Muscle layer of duodenum (tissue), 2 donors: ENCODE measurements around the gene RNF115.
"Not testable (repeated sequence)": the region's sequence is repeated elsewhere in the genome, so short reads cannot be mapped to it uniquely, and the experiment has no call there.

Experiments
- H3K27ac ChIP-seq: one replicate; pipeline ENCODE4 v1.7.0; 2013; ENCODE audit warnings: mild to moderate bottlenecking, low read length
- H3K27me3 ChIP-seq: one replicate; pipeline ENCODE4 v1.7.0; 2013; ENCODE audit warnings: low read depth, mild to moderate bottlenecking, control low read depth, low read length
- H3K36me3 ChIP-seq, 2 donors: one replicate each; pipeline ENCODE4 v1.7.0; 2013; ENCODE audit warnings: low read length in 2 of 2, control low read depth in 1 of 2, mild to moderate bottlenecking in 1 of 2; ENCODE audit not compliant: insufficient read depth in 2 of 2, control insufficient read depth in 1 of 2
- H3K4me1 ChIP-seq, 2 donors: one replicate each; pipeline ENCODE4 v1.7.0; 2013; ENCODE audit warnings: low read length in 2 of 2, mild to moderate bottlenecking in 2 of 2, control low read depth in 1 of 2, moderate library complexity in 1 of 2; ENCODE audit not compliant: insufficient read depth in 2 of 2, control insufficient read depth in 1 of 2
- H3K4me3 ChIP-seq, 2 donors: one replicate each; pipeline ENCODE4 v1.7.0; 2013; ENCODE audit warnings: low read length in 2 of 2, low read depth in 1 of 2, mild to moderate bottlenecking in 1 of 2
- H3K9me3 ChIP-seq, 2 donors: one replicate each; pipeline ENCODE4 v1.7.0; 2013; ENCODE audit warnings: low read length in 2 of 2, control low read depth in 1 of 2, mild to moderate bottlenecking in 1 of 2; ENCODE audit not compliant: control insufficient read depth in 1 of 2
- donor health status: healthy.

RNF115 gene

DNA sequence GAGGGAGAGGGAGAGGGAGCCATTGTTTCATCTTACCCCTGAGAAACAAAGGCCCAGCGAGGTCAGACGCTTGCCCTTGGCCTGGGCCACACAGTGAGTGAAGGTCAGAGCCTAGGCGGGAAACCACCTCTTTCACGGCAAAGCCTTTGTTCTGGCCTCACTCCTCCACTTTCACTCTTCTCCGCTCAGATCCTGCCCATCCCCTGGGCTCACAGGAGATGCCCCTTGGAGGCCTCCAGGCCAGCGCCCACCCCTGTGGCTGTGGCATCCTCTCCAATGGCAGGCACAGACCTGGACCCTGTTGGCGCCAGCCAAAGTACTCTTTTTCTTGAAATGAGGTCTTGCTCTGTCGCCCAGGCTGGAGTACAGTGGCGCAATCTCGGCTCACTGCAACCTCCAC lies 55.9 kb downstream of the RNF115 start:
- H3K27ac ChIP-seq, H3K9me3 ChIP-seq, H3K27me3 ChIP-seq, H3K4me3 ChIP-seq, H3K4me1 ChIP-seq: not testable (repeated sequence)
- peaks cover 0 to 27% of the 10 kb centered on the region in 2 donors for H3K36me3 ChIP-seq

DNA sequence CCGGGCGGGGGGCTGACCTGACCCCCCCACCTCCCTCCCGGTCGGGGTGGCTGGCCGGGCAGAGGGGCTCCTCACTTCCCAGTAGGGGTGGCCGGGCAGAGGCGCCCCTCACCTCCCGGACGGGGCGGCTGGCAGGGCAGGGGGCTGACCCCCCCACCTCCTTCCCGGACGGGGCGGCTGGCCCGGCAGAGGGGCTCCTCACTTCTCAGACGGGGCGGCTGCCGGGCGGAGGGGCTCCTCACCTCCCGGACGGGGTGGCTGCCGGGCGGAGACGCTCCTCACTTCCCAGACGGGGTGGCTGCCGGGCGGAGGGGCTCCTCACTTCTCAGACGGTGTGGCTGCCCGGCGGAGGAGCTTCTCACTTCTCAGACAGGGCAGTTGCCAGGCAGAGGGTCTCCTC lies 57.0 kb downstream of the RNF115 start:
- H3K27ac ChIP-seq, H3K4me1 ChIP-seq, H3K27me3 ChIP-seq, H3K9me3 ChIP-seq, H3K4me3 ChIP-seq: not testable (repeated sequence)
- peaks cover 0 to 27% of the 10 kb centered on the region in 2 donors for H3K36me3 ChIP-seq

DNA sequence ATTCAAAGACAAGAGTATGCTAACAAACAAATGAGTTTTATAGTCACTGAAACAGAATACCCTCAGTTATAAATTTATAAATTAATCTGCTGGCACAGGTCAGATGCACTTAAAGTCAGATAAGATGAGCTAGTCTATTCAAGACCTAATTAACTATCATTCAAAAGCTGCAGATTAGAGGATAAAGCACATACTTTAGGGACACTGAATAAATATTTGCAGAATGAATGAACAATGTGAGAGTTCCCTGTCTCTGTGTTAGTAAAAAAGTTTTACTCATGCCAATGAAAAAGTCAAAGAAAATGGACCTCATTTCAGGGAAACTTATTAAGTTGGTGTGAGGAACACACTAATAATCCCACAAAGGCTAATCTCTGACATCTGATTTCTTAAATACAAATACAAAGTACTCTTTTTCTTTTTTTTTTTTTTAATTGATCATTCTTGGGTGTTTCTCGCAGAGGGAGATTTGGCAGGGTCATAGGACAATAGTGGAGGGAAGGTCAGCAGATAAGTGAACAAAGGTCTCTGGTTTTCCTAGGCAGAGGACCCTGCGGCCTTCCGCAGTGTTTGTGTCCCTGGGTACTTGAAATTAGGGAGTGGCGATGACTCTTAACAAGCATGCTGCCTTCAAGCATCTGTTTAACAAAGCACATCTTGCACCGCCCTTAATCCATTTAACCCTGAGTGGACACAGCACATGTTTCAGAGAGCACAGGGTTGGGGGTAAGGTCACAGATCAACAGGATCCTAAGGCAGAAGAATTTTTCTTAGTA lies 58.1 kb downstream of the RNF115 start:
- H3K4me1 ChIP-seq, H3K4me3 ChIP-seq, H3K27me3 ChIP-seq, H3K9me3 ChIP-seq, H3K27ac ChIP-seq: not testable (repeated sequence)
- peaks cover 0 to 15% of the 10 kb centered on the region in 2 donors for H3K36me3 ChIP-seq

DNA sequence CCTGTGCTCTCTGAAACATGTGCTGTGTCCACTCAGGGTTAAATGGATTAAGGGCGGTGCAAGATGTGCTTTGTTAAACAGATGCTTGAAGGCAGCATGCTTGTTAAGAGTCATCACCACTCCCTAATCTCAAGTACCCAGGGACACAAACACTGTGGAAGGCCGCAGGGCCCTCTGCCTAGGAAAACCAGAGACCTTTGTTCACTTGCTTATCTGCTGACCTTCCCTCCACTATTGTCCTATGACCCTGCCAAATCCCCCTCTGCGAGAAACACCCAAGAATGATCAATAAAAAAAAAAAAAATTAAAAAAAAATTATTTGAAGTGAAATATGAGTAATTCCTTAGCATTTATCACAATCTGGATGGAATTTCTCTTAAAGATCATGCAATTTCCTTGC lies 58.8 kb downstream of the RNF115 start:
- H3K27me3 ChIP-seq, H3K27ac ChIP-seq, H3K36me3 ChIP-seq, H3K9me3 ChIP-seq, H3K4me1 ChIP-seq, H3K4me3 ChIP-seq: not testable (repeated sequence)

DNA sequence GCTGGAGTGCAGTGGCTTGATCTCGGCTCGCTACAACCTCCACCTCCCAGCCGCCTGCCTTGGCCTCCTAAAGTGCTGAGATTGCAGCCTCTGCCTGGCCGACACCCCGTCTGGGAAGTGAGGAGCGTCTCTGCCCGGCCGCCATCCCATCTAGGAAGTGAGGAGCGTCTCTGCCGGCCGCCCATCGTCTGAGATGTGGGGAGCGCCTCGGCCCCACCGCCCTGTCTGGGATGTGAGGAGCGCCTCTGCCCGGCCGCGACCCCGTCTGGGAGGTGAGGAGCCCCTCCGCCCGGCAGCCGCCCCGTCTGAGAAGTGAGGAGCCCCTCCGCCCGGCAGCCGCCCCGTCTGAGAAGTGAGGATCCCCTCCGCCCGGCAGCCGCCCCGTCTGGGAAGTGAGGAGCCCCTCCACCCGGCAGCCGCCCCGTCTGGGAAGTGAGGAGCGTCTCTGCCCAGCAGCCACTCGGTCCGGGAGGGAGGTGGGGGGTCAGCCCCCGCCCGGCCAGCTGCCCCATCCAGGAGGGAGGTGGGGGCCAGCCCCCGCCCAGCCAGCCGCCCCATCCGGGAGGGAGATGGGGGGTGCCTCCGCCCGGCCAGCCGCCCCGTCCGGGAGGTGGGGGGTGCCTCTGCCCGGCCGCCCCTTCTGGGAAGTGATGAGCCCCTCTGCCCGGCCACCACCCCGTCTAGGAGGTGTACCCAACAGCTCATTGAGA lies 59.5 kb downstream of the RNF115 start:
- H3K4me3 ChIP-seq, H3K27ac ChIP-seq, H3K36me3 ChIP-seq, H3K27me3 ChIP-seq, H3K4me1 ChIP-seq, H3K9me3 ChIP-seq: not testable (repeated sequence)

DNA sequence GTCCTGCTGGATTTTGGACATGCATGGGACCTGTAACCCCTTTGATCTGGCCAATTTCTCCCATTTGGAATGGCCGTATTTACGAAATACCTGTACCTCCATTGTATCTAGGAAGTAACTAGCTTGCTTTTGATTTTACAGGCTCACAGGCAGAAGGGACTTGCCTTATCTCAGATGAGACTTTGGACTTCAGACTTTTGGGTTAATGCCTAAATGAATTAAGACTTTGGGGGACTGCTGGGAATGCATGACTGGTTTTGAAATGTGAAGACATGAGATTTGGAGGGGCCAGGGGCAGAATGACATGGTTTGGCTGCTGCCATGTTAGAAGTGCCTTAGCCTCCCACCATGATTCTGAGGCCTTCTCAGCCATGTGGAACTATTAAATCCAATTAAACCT lies 61.9 kb downstream of the RNF115 start:
- not testable (repeated sequence) for H3K27me3 ChIP-seq, H3K27ac ChIP-seq, H3K9me3 ChIP-seq, H3K4me3 ChIP-seq, H3K4me1 ChIP-seq
- peaks cover 7 to 11% of the 10 kb centered on the region in 2 donors for H3K36me3 ChIP-seq

DNA sequence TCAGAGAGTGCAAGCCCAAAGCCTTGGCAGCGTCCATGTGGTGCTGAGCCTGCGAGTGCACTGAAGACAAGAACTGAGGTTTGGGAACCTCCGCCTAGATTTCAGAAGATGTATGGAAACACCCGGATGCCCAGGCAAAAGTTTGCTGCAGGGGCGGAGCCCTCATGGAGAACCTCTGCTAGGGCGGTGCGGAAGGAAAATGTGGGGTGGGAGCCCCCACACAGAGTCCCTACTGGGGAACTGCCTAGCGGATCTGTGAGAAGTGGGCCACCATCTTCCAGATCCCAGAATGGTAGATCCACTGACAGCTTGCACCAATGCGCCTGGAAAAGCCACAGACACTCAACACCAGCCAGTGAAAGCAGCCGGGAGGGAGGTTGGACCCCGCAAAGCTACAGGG lies 62.4 kb downstream of the RNF115 start:
- not testable (repeated sequence) for H3K27me3 ChIP-seq, H3K4me1 ChIP-seq, H3K27ac ChIP-seq, H3K9me3 ChIP-seq, H3K4me3 ChIP-seq
- H3K36me3 ChIP-seq, result peaks cover 7 to 11% of the 10 kb centered on the region in 2 donors

DNA sequence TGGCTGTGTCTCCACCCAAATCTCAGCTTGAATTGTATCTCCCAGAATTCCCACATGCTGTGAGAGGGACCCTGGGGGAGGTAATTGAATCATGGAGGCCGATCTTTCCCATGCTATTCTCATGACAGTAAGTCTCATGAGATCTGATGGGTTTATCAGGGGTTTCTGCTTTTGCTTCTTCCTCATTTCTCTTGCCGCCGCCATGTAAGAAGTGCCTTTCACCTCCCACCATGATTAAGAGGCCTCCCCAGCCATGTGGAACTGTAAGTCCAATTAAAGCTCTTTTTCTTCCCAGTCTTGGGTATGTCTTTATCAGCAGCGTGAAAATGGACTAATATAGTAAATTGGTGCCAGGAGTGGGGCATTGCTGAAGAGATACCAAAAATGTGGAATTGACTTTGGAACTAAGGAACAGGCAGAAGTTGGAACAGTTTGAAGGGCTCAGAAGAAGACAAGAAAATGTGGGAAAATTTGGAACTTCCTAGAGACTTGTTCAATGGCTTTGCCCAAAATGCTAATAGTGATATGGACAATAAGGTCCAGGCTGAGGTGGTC lies 63.4 kb downstream of the RNF115 start:
- not testable (repeated sequence) for H3K9me3 ChIP-seq, H3K4me1 ChIP-seq, H3K27me3 ChIP-seq, H3K4me3 ChIP-seq, H3K27ac ChIP-seq
- peaks cover 7 to 11% of the 10 kb centered on the region in 2 donors for H3K36me3 ChIP-seq

DNA sequence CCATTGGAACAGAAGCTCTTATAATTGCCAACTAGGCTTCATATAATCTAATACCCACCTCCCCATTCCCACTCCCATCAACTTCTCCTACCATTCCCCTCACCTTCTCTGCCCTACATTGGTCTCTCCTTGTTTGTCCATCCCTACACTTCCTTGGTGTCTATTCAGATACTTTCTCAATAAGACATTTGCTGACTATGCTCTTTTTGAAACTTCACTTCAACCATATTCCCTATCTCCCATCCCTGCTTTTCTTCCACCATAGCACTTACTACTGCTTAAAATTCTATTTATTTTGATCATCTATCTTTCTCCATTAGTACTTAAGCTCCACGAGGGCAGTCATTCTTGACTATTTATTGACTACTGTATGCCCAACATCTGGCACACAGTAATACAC lies 64.2 kb downstream of the RNF115 start:
- Histone ChIP-seq H3K36me3 (peaks cover 7 to 11% of the 10 kb centered on the region in 2 donors), H3K4me3 (no peak overlapping the region), H3K4me1 (no peaks in the 10 kb centered on the region), H3K27ac (no peak overlapping the region), H3K27me3 (no peaks in the 10 kb centered on the region), H3K9me3 (no peaks in the 10 kb centered on the region)

DNA sequence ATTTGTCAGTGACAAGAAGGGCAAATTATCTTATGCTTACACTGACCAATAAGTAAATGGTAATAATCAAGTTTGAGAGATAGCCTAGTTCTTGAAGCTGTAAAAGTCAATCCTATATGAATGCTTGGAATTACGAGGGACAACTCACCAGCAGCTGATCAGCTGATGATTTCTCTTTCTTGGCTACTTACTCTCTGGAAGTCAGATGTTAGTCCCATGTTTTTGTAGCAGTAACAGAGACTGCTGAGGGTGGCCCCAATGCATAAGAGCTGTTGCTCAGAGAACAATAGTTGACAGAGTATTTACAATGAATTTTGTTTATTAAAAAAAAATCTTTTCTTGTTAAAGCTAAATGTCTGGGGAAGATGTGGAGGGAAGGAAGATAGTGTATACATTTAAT lies 65.3 kb downstream of the RNF115 start:
- H3K27me3 ChIP-seq, result no peaks in the 10 kb centered on the region
- no peaks in the 10 kb centered on the region for H3K4me1 ChIP-seq
- H3K9me3 ChIP-seq, result no peaks in the 10 kb centered on the region
- peaks cover 7 to 11% of the 10 kb centered on the region in 2 donors for H3K36me3 ChIP-seq
- no peak overlapping the region for H3K4me3 ChIP-seq
- no peak overlapping the region for H3K27ac ChIP-seq

DNA sequence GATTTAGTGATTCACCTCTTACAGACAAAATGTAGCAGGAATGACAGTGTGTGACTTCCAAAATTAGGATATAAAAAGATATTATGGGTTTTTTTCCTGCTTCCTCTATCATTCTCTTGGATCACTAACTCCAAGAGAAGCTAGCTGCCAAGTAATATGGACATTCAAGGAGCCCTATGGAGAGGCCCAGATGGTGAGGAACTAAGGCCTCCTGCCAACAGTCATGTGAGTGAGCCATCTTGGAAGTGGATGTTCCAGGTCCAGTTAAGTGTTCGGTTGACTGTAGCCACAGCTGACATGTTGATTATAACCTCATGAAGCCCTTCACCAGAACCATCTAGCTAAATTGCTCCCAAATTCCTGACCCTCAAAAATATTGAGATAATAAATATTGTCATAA lies 65.8 kb downstream of the RNF115 start:
- Histone ChIP-seq H3K4me1 (no peaks in the 10 kb centered on the region), H3K36me3 (peaks cover 7 to 11% of the 10 kb centered on the region in 2 donors), H3K9me3 (no peaks in the 10 kb centered on the region), H3K27me3 (no peaks in the 10 kb centered on the region), H3K4me3 (no peak overlapping the region), H3K27ac (no peak overlapping the region)
